ENCODE results near the gene PLXNA4.

The PLXNA4 gene

GRCh38 chr7:132089356-132089755 lies 486.9 kb downstream of the PLXNA4 start:
- TF ChIP-seq, protein P1, sequence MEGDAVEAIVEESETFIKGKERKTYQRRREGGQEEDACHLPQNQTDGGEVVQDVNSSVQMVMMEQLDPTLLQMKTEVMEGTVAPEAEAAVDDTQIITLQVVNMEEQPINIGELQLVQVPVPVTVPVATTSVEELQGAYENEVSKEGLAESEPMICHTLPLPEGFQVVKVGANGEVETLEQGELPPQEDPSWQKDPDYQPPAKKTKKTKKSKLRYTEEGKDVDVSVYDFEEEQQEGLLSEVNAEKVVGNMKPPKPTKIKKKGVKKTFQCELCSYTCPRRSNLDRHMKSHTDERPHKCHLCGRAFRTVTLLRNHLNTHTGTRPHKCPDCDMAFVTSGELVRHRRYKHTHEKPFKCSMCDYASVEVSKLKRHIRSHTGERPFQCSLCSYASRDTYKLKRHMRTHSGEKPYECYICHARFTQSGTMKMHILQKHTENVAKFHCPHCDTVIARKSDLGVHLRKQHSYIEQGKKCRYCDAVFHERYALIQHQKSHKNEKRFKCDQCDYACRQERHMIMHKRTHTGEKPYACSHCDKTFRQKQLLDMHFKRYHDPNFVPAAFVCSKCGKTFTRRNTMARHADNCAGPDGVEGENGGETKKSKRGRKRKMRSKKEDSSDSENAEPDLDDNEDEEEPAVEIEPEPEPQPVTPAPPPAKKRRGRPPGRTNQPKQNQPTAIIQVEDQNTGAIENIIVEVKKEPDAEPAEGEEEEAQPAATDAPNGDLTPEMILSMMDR (IDR thresholded peaks at IDR 0.05; ENCODE audit: extremely low read depth, missing control alignments): no peak
- DNase-seq (ENCODE audit: low spot score): no peak

DNA sequence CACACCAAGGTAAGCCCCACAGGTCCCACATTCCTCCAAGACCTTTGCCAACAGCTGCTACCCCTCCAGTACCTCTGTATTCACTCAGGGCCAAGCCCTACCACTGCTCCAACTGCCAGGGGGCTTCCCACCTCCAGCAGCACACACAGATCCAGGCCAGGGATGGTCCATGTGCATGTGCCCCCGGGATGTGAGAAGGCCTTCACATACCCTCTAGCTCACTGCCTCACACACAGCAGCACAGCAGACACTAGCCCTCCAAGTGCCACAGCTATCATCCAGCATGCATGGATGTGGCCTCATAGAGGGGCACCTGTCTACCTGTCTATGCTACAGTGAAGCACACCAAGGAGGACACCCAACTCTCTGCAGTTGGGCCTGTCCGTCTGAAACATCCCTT lies 488.8 kb downstream of the PLXNA4 start:
- no peak for DNase-seq (ENCODE audit: low spot score)
- TF ChIP-seq, protein P1 (IDR thresholded peaks at IDR 0.05; ENCODE audit: extremely low read depth, missing control alignments): no peak

- TF ChIP-seq, protein P1 (IDR thresholded peaks at IDR 0.05; ENCODE audit: extremely low read depth, missing control alignments): no peak
- no peak for DNase-seq (ENCODE audit: low spot score)
Observed at GRCh38 chr7:132084776-132085388, 491.4 kb downstream of the PLXNA4 start.

DNA sequence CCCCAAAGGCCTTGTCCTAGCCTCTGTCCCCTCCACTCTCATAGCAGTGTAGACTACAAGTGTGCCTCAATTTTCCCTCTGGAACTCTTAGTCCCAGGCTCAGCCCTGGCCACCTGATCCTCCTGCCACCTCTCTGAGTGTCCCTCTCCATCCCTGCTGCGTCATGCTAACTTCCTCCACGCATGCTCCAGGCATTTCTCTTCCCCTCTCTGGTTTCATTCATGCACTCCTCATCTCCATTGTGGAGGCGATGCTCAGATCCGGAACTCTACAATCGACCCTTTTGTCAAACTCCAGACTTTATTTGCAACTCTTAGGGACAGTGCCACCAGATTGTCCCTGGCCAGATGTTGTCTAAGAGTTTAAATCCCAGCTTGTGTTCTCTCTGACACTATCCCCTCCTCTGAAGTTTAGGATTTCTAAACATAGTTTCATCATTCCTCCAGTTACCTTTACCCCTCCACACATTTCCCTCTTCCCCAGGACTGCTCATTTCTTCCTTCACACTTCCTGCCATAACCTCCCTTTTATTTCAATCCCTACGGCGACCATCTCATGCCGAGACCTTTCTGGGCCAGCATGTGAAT lies 492.6 kb downstream of the PLXNA4 start:
- TF ChIP-seq, protein P1 (IDR thresholded peaks at IDR 0.05; ENCODE audit: extremely low read depth, missing control alignments): no peak
- no peak for DNase-seq (ENCODE audit: low spot score)

DNA sequence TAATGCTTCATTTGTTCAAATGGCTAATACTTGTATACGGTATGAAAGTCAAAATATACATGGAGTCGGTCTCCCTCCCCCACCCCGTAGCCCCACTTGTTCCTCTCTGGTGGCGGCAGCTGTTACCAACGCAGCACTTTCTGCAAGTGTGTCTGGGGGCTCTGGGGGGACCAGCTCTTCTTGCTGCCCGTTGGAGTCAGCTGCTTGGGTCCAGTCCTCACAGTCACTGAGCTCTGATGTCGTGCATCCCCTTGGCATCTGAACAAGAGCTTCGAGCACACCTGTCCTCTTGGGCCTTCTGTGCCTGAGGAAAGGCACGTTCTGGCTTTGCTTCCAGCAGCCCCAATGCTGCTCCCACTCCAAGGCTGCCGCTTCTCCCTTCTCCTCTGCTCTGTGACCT lies 493.1 kb downstream of the PLXNA4 start:
- DNase-seq (ENCODE audit: low spot score): no peak
- TF ChIP-seq, protein P1 (IDR thresholded peaks at IDR 0.05; ENCODE audit: extremely low read depth, missing control alignments): no peak

DNA sequence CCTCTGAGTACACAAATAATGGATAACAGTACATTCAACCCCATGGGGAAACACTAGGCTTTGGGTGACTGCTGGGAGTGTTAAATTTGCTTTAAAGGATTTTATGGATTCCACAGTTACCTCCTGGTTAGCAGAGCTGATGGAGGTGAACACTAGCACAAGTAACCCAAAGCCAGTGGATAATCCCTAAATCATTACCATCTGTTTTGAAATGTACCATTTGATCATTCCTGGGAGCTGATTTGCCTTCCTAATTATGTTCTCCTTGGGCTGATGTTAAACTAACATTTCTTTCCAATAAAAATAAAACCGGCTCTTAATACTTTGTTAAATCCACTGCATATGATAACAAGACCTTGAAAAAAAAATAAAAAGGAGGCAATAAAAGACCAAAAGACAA lies 493.9 kb downstream of the PLXNA4 start:
- TF ChIP-seq, protein P1 (IDR thresholded peaks at IDR 0.05; ENCODE audit: extremely low read depth, missing control alignments): no peak
- DNase-seq (ENCODE audit: low spot score): no peak

DNA sequence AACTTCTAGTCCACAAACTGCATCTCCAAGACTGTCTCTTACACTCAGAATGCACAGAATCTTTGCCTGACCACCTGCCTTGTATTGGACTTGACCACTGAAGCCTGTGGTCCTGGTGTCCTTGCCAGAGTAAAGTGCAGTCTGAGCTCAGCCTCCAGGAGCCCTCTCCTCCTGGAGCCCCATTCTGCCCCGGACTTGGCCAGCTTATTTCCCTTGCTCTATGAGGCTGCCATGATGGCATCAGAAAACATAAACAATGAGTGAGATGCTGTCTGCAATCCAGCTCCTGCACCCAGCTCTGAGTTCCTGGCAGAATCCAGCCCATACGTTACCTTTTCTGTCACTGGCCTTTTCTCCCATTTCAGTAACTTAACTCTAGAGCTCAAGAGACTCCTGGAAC lies 494.6 kb downstream of the PLXNA4 start:
- TF ChIP-seq, protein P1 (IDR thresholded peaks at IDR 0.05; ENCODE audit: extremely low read depth, missing control alignments): no peak
- no peak for DNase-seq (ENCODE audit: low spot score)

Data from GM20000 (cell line).